OCI-LY1 (cell line): ENCODE data around the gene CDKAL1.

Experiments used
- H2AFZ ChIP-seq: fragments of 200-600 bp; sonication (generic), shearing (Covaris generic); 2 replicates; pipeline ENCODE4 v1.6.0; 2014; ENCODE audit warnings: antibody characterized with exemption, mild to moderate bottlenecking, low read length
- H3F3A ChIP-seq: fragments of 200-600 bp; sonication (generic), shearing (Covaris generic); 2 replicates; pipeline ENCODE4 v1.6.0; 2014; ENCODE audit warnings: mild to moderate bottlenecking, antibody characterized with exemption, low read length, moderate library complexity; ENCODE audit not compliant: insufficient read depth
- H3K27ac ChIP-seq: fragments of 200-600 bp; sonication (generic); 2 replicates; pipeline ENCODE4 v1.5.1; 2014; ENCODE audit warnings: low read length, mixed run types, mild to moderate bottlenecking, low read depth; ENCODE audit not compliant: poor library complexity, severe bottlenecking
- H3K27me3 ChIP-seq: fragments of 200-600 bp; sonication (generic); 2 replicates; pipeline ENCODE4 v1.6.0; 2014; ENCODE audit warnings: antibody characterized with exemption, mild to moderate bottlenecking, low read length, moderate library complexity; ENCODE audit not compliant: insufficient read depth
- H3K36me3 ChIP-seq: fragments of 200-600 bp; sonication (generic); 2 replicates; pipeline ENCODE4 v1.6.1; 2014; ENCODE audit warnings: mild to moderate bottlenecking, antibody characterized with exemption, low read length, moderate library complexity, mixed read lengths; ENCODE audit not compliant: insufficient read depth
- H3K4me1 ChIP-seq: fragments of 200-600 bp; sonication (generic); 2 replicates; pipeline ENCODE4 v1.5.1; 2014; ENCODE audit warnings: mild to moderate bottlenecking, low read length, moderate library complexity; ENCODE audit not compliant: insufficient read depth, severe bottlenecking
- H3K4me2 ChIP-seq: fragments of 200-600 bp; sonication (generic), shearing (Covaris generic); 2 replicates; pipeline ENCODE4 v1.6.1; 2014; ENCODE audit warnings: low read length
- H3K4me3 ChIP-seq: fragments of 200-600 bp; sonication (generic); 2 replicates; pipeline ENCODE4 v1.5.1; 2014; ENCODE audit warnings: low read length, low read depth, mild to moderate bottlenecking, mixed read lengths; ENCODE audit not compliant: poor library complexity, severe bottlenecking
- H3K79me2 ChIP-seq: fragments of 200-600 bp; shearing (Covaris generic); 2 replicates; pipeline ENCODE4 v1.6.1; 2016; ENCODE audit warnings: mixed run types, low read length, mixed read lengths; ENCODE audit not compliant: insufficient read depth
- H3K9ac ChIP-seq: fragments of 200-600 bp; sonication (generic), shearing (Covaris generic); 2 replicates; pipeline ENCODE4 v1.6.1; 2014; ENCODE audit warnings: mild to moderate bottlenecking, low read length, mixed read lengths
- H3K9me2 ChIP-seq: fragments of 200-600 bp; sonication (generic), shearing (Covaris generic); 2 replicates; pipeline ENCODE4 v1.6.1; 2014; ENCODE audit warnings: low read depth, mild to moderate bottlenecking, low read length, mixed read lengths
- H3K9me3 ChIP-seq: fragments of 200-600 bp; shearing (Covaris generic); 2 replicates; pipeline ENCODE4 v1.6.1; 2014; ENCODE audit warnings: low read length, mixed read lengths
- H4K20me1 ChIP-seq: fragments of 200-600 bp; sonication (generic), shearing (Covaris generic); 2 replicates; pipeline ENCODE4 v1.6.0; 2016; ENCODE audit warnings: mild to moderate bottlenecking, low read length; ENCODE audit not compliant: insufficient read depth
- CTCF ChIP-seq: fragments of 200-600 bp; sonication (generic), shearing (Covaris generic); IDR thresholded peaks from 2 replicates; pipeline ENCODE4 v1.5.1; 2017; ENCODE audit warnings: mild to moderate bottlenecking, antibody characterized with exemption, low read length, moderate library complexity, mixed read lengths
- EZH2 ChIP-seq: fragments of 200-600 bp; sonication (generic), shearing (Covaris generic); IDR thresholded peaks from 2 replicates; pipeline ENCODE4 v1.8.0; 2017; ENCODE audit warnings: borderline replicate concordance, mixed run types, mild to moderate bottlenecking, antibody characterized with exemption, low read length, moderate library complexity, mixed read lengths

The CDKAL1 gene

DNA sequence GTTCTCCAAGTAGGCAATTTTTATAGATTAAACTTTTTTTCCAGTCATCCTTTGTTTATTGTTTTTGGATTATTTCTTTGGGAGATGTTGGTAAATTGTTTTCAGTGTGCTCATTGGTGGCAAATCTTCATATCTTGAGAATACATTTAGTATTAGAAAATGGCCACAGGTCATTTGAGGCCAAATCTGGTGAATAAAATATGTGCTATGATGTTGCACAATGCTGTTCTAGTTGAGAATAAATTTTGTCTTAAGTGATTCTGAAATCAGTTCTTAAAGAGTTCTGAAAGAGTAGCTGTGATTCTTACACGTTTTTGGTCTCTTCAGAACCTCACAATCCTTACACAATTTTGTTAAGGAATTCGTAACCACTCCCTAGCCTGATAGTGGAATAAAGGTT is 20.1 kb downstream of the CDKAL1 start:
- Histone ChIP-seq H3F3A (peaks cover 3% of the 10 kb centered on the region; the same call in 1 of the 2 replicates), H3K4me3 (no peak overlapping the region), H3K79me2 (no peaks in the 10 kb centered on the region), H3K4me1 (no peaks in the 10 kb centered on the region), H3K4me2 (no peak overlapping the region), H3K27ac (no peak overlapping the region), H3K9me2 (no peaks in the 10 kb centered on the region), H3K9ac (no peak overlapping the region), H3K27me3 (no peaks in the 10 kb centered on the region), H3K9me3 (no peaks in the 10 kb centered on the region), H4K20me1 (no peaks in the 10 kb centered on the region), H2AFZ (no peak overlapping the region), H3K36me3 (peaks cover 44% of the 10 kb centered on the region)
- no peak for TF ChIP-seq EZH2
- TF ChIP-seq CTCF = no peak

- TF ChIP-seq CTCF (no peak), EZH2 (no peak)
- Histone ChIP-seq H3K4me3 (no peak overlapping the region), H3K4me1 (no peaks in the 10 kb centered on the region), H3K9me3 (no peaks in the 10 kb centered on the region), H2AFZ (no peak overlapping the region), H3K79me2 (no peaks in the 10 kb centered on the region), H3F3A (peaks cover 4% of the 10 kb centered on the region; the same call in 1 of the 2 replicates), H3K4me2 (no peak overlapping the region), H3K9ac (no peak overlapping the region), H4K20me1 (no peaks in the 10 kb centered on the region), H3K9me2 (no peaks in the 10 kb centered on the region), H3K36me3 (peaks cover 43% of the 10 kb centered on the region), H3K27ac (no peak overlapping the region), H3K27me3 (no peaks in the 10 kb centered on the region)
Measured at GRCh38 chr6:20554817-20555216, 20.6 kb downstream of the CDKAL1 start.

DNA sequence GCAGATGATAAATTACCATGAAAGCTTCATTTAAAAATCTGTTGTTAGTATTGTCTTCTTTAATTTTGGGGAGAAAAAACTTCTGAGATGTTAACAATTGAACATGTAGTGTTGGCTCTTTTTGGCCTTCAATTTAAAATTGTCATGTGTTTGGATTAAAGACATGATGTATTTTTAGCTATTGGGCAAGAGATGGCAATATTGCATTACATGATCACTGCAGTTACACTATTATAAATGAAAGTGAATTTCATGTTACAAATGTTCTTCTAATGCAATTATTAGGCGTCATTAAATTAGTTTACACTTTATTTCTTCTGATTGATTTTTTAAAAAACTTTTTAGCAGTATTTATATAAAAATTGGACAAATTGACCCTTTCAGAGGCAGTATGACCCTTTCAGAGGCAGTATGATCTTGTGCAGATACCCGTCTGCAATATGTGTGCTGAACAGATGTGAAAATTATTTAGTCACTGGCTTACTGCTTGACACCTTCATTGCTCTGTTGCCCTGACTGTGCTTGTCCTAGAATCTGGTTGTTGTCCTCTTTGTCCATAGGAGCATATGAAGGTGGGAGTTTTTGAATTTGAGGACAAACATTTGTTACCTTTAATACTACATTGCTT is 25.8 kb downstream of the CDKAL1 start:
- Histone ChIP-seq H2AFZ (no peak overlapping the region), H3K27me3 (no peaks in the 10 kb centered on the region), H3K4me2 (no peak overlapping the region), H3K36me3 (peaks cover 10% of the 10 kb centered on the region), H3F3A (peaks cover 4% of the 10 kb centered on the region; the same call in 1 of the 2 replicates), H3K4me1 (peaks cover 12% of the 10 kb centered on the region), H3K9ac (no peak overlapping the region), H3K27ac (no peak overlapping the region), H3K4me3 (no peak overlapping the region), H3K79me2 (no peaks in the 10 kb centered on the region), H3K9me3 (no peaks in the 10 kb centered on the region), H4K20me1 (no peaks in the 10 kb centered on the region), H3K9me2 (no peaks in the 10 kb centered on the region)
- TF ChIP-seq CTCF (peak; percentile 20; the same call in 1 of the 2 replicates), EZH2 (no peak)
